Measurements from ENCODE around the gene TRIM31.

The TRIM31 gene

GRCh38 chr6:30061092-30061857, 51.6 kb downstream of the TRIM31 start, which contains the start of gene POLR1H:
TSS of gene POLR1H (plus strand) at chr6:30061265. CDS start at chr6:30061525, 260 bp downstream.
- TF ChIP-seq EZH2 (IDR thresholded peaks at IDR 0.05) (no peak), POLR2AphosphoS5 (IDR thresholded peaks at IDR 0.05; ENCODE audit: borderline replicate concordance, low read depth, low read length) (peak; percentile 96), FOXP2 (optimal IDR thresholded peaks at IDR 0.05; ENCODE audit: control extremely low read depth, extremely low read length, insufficient read depth) (no peak)
- Histone ChIP-seq H3K4me3 (peak within 1 kb of the TSS; percentile 94), H3K9me3 (ENCODE audit: low read depth, low read length) (no peaks in the 10 kb centered on the region), H3K27ac (peak within 1 kb of the TSS; percentile 43), H3K9ac (ENCODE audit: insufficient read length) (peak within 1 kb of the TSS; percentile 97), H3K36me3 (ENCODE audit: insufficient read depth, low read length) (peaks cover 12% of the 10 kb centered on the region)
- peak; percentile 82 for DNase-seq (ENCODE audit: low read depth, low spot score)

GRCh38 chr6:30060606-30061091, 52.2 kb downstream of the TRIM31 start:
- DNase-seq (ENCODE audit: low read depth, low spot score): no peak
- Histone ChIP-seq H3K4me3 (peak overlapping the region; percentile 94), H3K36me3 (ENCODE audit: insufficient read depth, low read length) (peaks cover 12% of the 10 kb centered on the region), H3K9ac (ENCODE audit: insufficient read length) (peak overlapping the region; percentile 97), H3K9me3 (ENCODE audit: low read depth, low read length) (no peaks in the 10 kb centered on the region), H3K27ac (peak overlapping the region; percentile 43)
- no peak for TF ChIP-seq POLR2AphosphoS5 (IDR thresholded peaks at IDR 0.05; ENCODE audit: borderline replicate concordance, low read depth, low read length)
- TF ChIP-seq FOXP2 (optimal IDR thresholded peaks at IDR 0.05; ENCODE audit: control extremely low read depth, extremely low read length, insufficient read depth): no peak
- no peak for TF ChIP-seq EZH2 (IDR thresholded peaks at IDR 0.05)

DNA sequence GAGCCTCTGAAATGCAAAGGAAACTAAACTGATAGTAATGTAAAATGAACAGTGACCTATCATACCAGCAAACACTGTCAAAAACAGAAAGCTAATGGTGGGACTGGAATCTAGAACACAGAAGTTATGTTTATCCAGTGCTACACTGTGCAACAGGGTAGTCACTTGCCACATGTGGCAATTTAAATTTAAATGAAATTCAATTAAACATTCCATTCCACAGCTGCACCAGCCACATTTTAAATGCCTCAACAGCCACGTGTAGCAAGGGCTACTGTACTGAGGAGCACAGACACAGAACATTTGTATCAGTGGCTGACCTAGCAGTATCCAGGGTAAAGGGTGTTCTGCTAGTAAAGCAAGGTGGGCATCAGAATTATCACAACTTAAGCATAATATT, 57.4 kb downstream of the TRIM31 start:
- Histone ChIP-seq H3K4me3 (no peak overlapping the region), H3K36me3 (ENCODE audit: insufficient read depth, low read length) (peaks cover 3% of the 10 kb centered on the region; the same call in 1 of the 2 replicates), H3K9ac (ENCODE audit: insufficient read length) (no peak overlapping the region), H3K9me3 (ENCODE audit: low read depth, low read length) (no peaks in the 10 kb centered on the region), H3K27ac (no peak overlapping the region)
- DNase-seq (ENCODE audit: low read depth, low spot score): no peak
- no peak for TF ChIP-seq EZH2 (IDR thresholded peaks at IDR 0.05)

DNA sequence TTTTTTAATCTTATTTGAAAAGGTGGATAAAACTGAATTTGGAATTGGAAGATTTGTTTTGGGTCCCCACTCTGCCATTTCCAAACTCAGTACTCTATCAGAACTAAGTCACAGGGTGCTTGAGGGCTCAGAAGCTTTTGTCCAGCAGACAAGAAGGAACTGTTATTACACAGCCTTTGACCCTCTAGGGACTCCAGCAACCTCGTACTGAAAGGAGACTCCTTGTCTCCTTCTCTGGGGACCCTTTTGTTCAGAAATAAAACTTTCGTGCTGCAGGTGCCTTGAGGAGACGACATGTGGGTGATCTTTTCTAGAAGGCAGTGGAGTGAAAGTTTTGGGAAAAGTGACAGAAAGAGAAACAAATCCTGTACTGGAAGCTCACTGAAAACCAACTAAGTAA, 59.2 kb downstream of the TRIM31 start:
- Histone ChIP-seq H3K36me3 (ENCODE audit: insufficient read depth, low read length) (peaks cover 3% of the 10 kb centered on the region; the same call in 1 of the 2 replicates), H3K9me3 (ENCODE audit: low read depth, low read length) (no peaks in the 10 kb centered on the region), H3K4me3 (no peak overlapping the region), H3K9ac (ENCODE audit: insufficient read length) (no peak overlapping the region), H3K27ac (no peak overlapping the region)
- no peak for TF ChIP-seq EZH2 (IDR thresholded peaks at IDR 0.05)
- no peak for TF ChIP-seq FOXP2 (optimal IDR thresholded peaks at IDR 0.05; ENCODE audit: control extremely low read depth, extremely low read length, insufficient read depth)
- no peak for TF ChIP-seq POLR2AphosphoS5 (IDR thresholded peaks at IDR 0.05; ENCODE audit: borderline replicate concordance, low read depth, low read length)
- no peak for DNase-seq (ENCODE audit: low read depth, low spot score)
